Heart right ventricle (tissue), 16 donors: ENCODE data around the gene FADD. TPM values are rescaled to one million over a fixed set of nuclear protein-coding genes. Genes with fewer than 3 reads are reported as not detected.

ENCODE experiments used
- ATAC-seq, 8 donors: fragments of 200-7000 bp; cut with Tn5 transposase; one replicate each; pipeline ENCODE4 v1.9.1; 2020; ENCODE audit warnings: mild to moderate bottlenecking in 8 of 8, moderate library complexity in 8 of 8, moderate number of reproducible peaks in 1 of 8
- DNase-seq, 2 donors: peaks; one replicate each; pipeline ENCODE4 v3.0.0-alpha.2; 2020
- H3K27ac ChIP-seq, 10 donors: fragments of 200-600 bp; sonication (generic) in 2 of 10; one replicate each; pipeline versions ENCODE4 v1.5.0 to v1.8.0; 2020 to 2022; ENCODE audit warnings: mild to moderate bottlenecking in 3 of 10
- H3K27me3 ChIP-seq, 7 donors: fragments of 200-600 bp; one replicate each; pipeline ENCODE4 v1.8.0; 2021 to 2022; ENCODE audit warnings: mild to moderate bottlenecking in 2 of 7
- H3K36me3 ChIP-seq, 9 donors: fragments of 200-600 bp; sonication (generic) in 1 of 9; one replicate each; pipeline versions ENCODE4 v1.5.0 to v1.8.0; 2020 to 2022; ENCODE audit warnings: mild to moderate bottlenecking in 2 of 9
- H3K4me1 ChIP-seq, 9 donors: fragments of 200-600 bp; sonication (generic) in 1 of 9; one replicate each; pipeline versions ENCODE4 v1.5.0 to v1.8.0; 2020 to 2022; ENCODE audit warnings: mild to moderate bottlenecking in 4 of 9
- H3K4me3 ChIP-seq, 10 donors: fragments of 200-600 bp; sonication (generic) in 2 of 10; one replicate each; pipeline versions ENCODE4 v1.5.0 to v1.8.0; 2020 to 2022; ENCODE audit warnings: mild to moderate bottlenecking in 7 of 10, moderate library complexity in 2 of 10
- H3K9me3 ChIP-seq, 11 donors: fragments of 200-600 bp in 10 of 11; sonication (generic) in 2 of 11; one replicate each; pipeline versions ENCODE4 v1.5.0 to v1.8.0; 2013 to 2022; ENCODE audit warnings: mild to moderate bottlenecking in 2 of 11, control low read depth in 1 of 11, moderate library complexity in 1 of 11
- WGBS, 2 donors: extraction: QIAGEN DNeasy Blood & Tissue Kit; methylation state at CpG; one replicate each; pipeline ENCODE4 v1.1.7; 2013; ENCODE audit warnings: inconsistent platforms in 1 of 2; 5-methylcytosine and 5-hydroxymethylcytosine counted together
- intact Hi-C, 10 donors: fragments of 100-400 bp; cut with DNase I; formaldehyde crosslinking; loops; one replicate each; pipeline versions ENCODE4 v1.11.1 to v1.14.2; 2022
- polyA plus RNA-seq, 2 donors: library from polyadenylated mRNA; stranded (reverse); fragments of 200-250 nt; gene quantifications; one replicate each; pipeline ENCODE4 v1.2.3, GENCODE V29; 2013
- total RNA-seq, 10 donors: library from RNA; stranded (reverse); fragmentation: NEBNext Ultra II Directional in 3 of 10; extraction: Animal tissue kit (Norgen Biotek cat#: 25700) in 3 of 10; gene quantifications; one replicate each; pipeline versions ENCODE4 v1.2.1 to v1.2.4, GENCODE V29; 2021 to 2023
- TF ChIP-seq, protein P1 (sequence below), 9 donors: fragments of 200-600 bp; sonication (generic) in 2 of 9; IDR thresholded peaks; one replicate each; pipeline versions ENCODE4 v1.5.0 to v1.8.0; 2021 to 2022; ENCODE audit warnings: antibody characterized with exemption in 9 of 9, mild to moderate bottlenecking in 5 of 9, moderate library complexity in 1 of 9
- donor health status: Arrhythmogenic right ventricular cardiomyopathy.
- donor health status: ischemic (EF 13 %, LVEDD 7.1; RV severe dilation, severe dysfunction).
- donor health status: healthy with polysubstance abuse.
- donor health status: DM: no; HTN: yes; CAD: no.
- donor health status: DM: no; HTN: no; CAD: no.
- donor health status: ischemic (EF 25% LVEDD 6.9; RV normal size, moderate dysfunction).
- donor health status: ischemic (EF 25% LVEDD 5.7; RV mildly dilated, moderate dysfunction).
- donor health status: healthy.
- donor health status: DM: yes; HTN: yes; CAD: no.
- donor health status: Ischemic cardiomyopathy.
- donor health status: ischemic (EF 35%, LVEDD 5.7; RV mildly dilated, moderate dysfunction).
- donor health status: nonischemic (EF 11% LVEDD 7.7; RV severe dilation, severe dysfunction).
- donor health status: DM: yes; HTN: yes; CAD: no.
- donor health status: PGD.
- donor health status: ischemic (EF 29% LVEDD 5.4; RV normal size, mild dysfunction).
- donor health status: nonischemic (EF 23%, LVEDD 6.1; RV moderate dilation, normal function).

The FADD gene
- total and polyA plus RNA-seq, 12 donors, result 4.8 to 16.9 (median 9.0) TPM

- Histone ChIP-seq H3K27ac (no peak overlapping the region), H3K4me1 (peaks cover 0 to 10% (median 0%) of the 10 kb centered on the region in 9 donors), H3K27me3 (peaks cover 0 to 1% (median 0%) of the 10 kb centered on the region in 7 donors), H3K4me3 (no peak overlapping the region), H3K9me3 (no peaks in the 10 kb centered on the region), H3K36me3 (peaks cover 0 to 37% (median 0%) of the 10 kb centered on the region in 9 donors)
- intact Hi-C loops, result no loop called here
- ATAC-seq (no peak), DNase-seq (no peak)
- 87 to 91% methylated on average over 15 of the region's 15 CpGs for WGBS, 2 donors
- TF ChIP-seq, protein P1, sequence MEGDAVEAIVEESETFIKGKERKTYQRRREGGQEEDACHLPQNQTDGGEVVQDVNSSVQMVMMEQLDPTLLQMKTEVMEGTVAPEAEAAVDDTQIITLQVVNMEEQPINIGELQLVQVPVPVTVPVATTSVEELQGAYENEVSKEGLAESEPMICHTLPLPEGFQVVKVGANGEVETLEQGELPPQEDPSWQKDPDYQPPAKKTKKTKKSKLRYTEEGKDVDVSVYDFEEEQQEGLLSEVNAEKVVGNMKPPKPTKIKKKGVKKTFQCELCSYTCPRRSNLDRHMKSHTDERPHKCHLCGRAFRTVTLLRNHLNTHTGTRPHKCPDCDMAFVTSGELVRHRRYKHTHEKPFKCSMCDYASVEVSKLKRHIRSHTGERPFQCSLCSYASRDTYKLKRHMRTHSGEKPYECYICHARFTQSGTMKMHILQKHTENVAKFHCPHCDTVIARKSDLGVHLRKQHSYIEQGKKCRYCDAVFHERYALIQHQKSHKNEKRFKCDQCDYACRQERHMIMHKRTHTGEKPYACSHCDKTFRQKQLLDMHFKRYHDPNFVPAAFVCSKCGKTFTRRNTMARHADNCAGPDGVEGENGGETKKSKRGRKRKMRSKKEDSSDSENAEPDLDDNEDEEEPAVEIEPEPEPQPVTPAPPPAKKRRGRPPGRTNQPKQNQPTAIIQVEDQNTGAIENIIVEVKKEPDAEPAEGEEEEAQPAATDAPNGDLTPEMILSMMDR (IDR thresholded peaks at IDR 0.05), result no peak
These were observed 15.3 kb upstream of the FADD start for GRCh38 chr11:70187771-70188170.

DNA sequence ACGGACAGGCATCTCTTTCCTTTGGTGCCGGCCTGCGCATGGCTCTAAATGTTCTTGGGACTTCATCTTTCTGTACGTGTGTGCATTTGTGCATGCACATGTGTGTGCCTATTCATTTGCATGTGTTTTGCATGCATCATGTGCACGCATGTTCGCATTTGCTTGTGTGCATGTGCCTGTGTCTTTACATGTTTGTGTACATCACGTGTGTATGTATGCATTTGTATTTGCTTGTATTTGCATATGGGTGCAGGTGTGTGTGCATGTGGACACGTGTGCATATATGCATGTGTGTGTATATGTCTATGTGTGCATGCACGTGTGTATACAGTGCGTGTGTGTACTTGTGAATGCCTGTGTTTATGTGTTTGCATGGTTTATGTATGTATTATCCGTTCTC, 13.5 kb upstream of the FADD start:
- no peak for ATAC-seq
- DNase-seq, result no peak
- no peak overlapping the region for H3K27ac ChIP-seq
- intact Hi-C loops, result loop anchor here in 7 of 10 donors (2.0 to 5.0 kb wide), 4 partner anchors 271 to 505 kb away; no protein-coding TSS in a partner anchor
- peaks cover 0 to 19% (median 0%) of the 10 kb centered on the region in 9 donors for H3K36me3 ChIP-seq
- peaks cover 0 to 5% (median 0%) of the 10 kb centered on the region in 7 donors for H3K27me3 ChIP-seq
- peaks cover 0 to 10% (median 0%) of the 10 kb centered on the region in 9 donors for H3K4me1 ChIP-seq
- TF ChIP-seq, protein P1 (IDR thresholded peaks at IDR 0.05), result no peak
- 86 to 88% methylated on average over 11 of the region's 11 CpGs for WGBS, 2 donors
- no peaks in the 10 kb centered on the region for H3K9me3 ChIP-seq
- H3K4me3 ChIP-seq, result no peak overlapping the region

DNA sequence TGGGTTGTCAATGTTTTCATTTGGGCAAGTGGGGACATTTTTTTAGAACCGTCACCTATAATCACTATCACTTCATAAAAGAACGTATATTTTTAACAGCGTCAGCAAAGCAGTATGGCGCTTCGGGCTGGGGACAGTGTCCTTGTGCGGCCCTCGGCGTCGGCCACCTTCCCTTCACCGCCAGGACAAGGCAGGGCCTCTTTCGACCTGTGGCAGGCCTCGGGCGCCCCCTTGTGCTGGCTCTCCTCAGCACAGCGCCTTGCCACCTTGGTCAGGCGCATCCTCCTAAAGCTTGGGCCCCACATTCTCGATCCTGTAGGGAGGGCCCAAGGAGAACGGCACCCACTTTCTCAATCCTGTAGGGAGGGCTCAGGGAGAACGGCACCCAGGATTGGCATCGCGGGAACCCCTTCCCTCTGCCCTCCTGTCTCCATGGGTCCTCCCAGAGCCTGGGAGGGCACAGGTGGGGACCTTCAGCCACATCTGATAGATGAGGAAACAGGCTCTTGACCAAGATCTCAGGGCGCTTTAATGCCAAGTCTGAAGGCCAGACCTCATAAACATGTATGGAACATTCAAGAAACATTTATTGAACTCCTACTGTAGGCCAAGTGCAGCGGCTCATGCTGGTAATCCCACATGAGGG, 11.5 kb upstream of the FADD start:
- ATAC-seq (peak; percentile 88 to 94 (median 90)), DNase-seq (peak; percentile 70 to 86)
- WGBS, 2 donors, result 8 to 10% methylated on average over 22 of the region's 22 CpGs
- Histone ChIP-seq H3K27ac (no peak overlapping the region), H3K4me3 (no peak overlapping the region), H3K4me1 (peaks cover 0 to 10% (median 0%) of the 10 kb centered on the region in 9 donors), H3K9me3 (no peaks in the 10 kb centered on the region), H3K36me3 (peaks cover 0 to 4% (median 0%) of the 10 kb centered on the region in 9 donors), H3K27me3 (peaks cover 0 to 5% (median 0%) of the 10 kb centered on the region in 7 donors)
- intact Hi-C loops, result loop anchor here in 9 of 10 donors (1.0 to 5.0 kb wide), 5 partner anchors 273 to 507 kb away; no protein-coding TSS in a partner anchor
- TF ChIP-seq, protein P1 (IDR thresholded peaks at IDR 0.05), result peak; percentile 68 to 97 (median 92)

GRCh38 chr11:70192666-70193410, 10.3 kb upstream of the FADD start:
- intact Hi-C loops, result loop anchor here in 1 of 10 donors (5.0 kb wide), 1 partner anchor 506 kb away; no protein-coding TSS in a partner anchor
- Histone ChIP-seq H3K4me3 (no peak overlapping the region), H3K27me3 (peaks cover 0 to 5% (median 0%) of the 10 kb centered on the region in 7 donors), H3K27ac (no peak overlapping the region), H3K9me3 (no peaks in the 10 kb centered on the region), H3K36me3 (no peaks in the 10 kb centered on the region), H3K4me1 (peaks cover 0 to 10% (median 0%) of the 10 kb centered on the region in 9 donors)
- WGBS, 2 donors, result 69 to 72% methylated on average over 15 of the region's 15 CpGs
- TF ChIP-seq, protein P1 (IDR thresholded peaks at IDR 0.05), result no peak
- DNase-seq (peak; percentile 35 to 53), ATAC-seq (peak in 2 of 8 donors; percentile 5 to 22)
